Measurements from ENCODE around the gene DENND1A. TPM values are rescaled to one million over a fixed set of nuclear protein-coding genes. Genes with fewer than 3 reads are reported as not detected.

The DENND1A gene
- total RNA-seq, 4 donors from 2014 or later = 37.1 to 55.3 (median 50.0) TPM

DNA sequence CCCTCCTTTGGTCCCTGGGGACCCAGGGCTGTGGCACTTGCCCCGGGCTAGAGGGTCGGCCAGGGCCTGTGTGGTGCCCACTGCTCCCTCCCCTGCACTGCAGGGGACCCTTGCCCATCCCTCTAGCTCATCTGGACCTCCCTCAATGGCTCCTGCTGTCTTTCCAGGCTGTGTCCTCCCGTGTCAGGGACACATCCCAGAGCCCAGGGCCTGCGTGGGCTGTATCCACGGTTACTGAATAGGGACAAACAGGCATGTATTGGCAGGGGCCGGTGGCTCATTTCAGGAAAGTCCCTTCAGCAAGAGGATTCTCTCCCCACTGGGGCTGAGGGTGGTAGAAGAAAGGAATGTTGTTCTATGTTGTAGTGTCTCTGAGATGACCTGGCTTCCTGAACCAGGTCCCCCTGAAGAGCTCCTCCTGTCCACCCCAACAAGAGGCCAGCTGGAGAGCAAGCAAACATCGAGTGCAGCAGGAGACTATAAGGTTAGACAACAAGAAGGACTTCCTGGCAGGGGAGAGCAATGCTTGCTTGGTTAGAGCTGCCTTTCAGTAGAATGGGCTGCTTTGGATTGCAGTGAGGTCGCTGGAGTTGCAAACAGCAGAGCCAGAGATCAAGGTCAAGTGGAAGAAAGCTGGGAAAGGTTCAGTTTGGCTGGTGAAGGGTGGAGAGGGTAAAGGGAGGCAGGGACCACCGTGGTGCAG is 575.0 kb downstream of the DENND1A start:
- TF ChIP-seq, protein P1, sequence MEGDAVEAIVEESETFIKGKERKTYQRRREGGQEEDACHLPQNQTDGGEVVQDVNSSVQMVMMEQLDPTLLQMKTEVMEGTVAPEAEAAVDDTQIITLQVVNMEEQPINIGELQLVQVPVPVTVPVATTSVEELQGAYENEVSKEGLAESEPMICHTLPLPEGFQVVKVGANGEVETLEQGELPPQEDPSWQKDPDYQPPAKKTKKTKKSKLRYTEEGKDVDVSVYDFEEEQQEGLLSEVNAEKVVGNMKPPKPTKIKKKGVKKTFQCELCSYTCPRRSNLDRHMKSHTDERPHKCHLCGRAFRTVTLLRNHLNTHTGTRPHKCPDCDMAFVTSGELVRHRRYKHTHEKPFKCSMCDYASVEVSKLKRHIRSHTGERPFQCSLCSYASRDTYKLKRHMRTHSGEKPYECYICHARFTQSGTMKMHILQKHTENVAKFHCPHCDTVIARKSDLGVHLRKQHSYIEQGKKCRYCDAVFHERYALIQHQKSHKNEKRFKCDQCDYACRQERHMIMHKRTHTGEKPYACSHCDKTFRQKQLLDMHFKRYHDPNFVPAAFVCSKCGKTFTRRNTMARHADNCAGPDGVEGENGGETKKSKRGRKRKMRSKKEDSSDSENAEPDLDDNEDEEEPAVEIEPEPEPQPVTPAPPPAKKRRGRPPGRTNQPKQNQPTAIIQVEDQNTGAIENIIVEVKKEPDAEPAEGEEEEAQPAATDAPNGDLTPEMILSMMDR (IDR thresholded peaks at IDR 0.05) = no peak
- no peak for TF ChIP-seq POLR2A (IDR thresholded peaks at IDR 0.05)
- H3K4me1 ChIP-seq = peaks cover 0 to 14% (median 0%) of the 10 kb centered on the region in 4 donors
- DNase-seq = no peak
- H3K4me3 ChIP-seq = no peak overlapping the region
- H3K36me3 ChIP-seq = no peaks in the 10 kb centered on the region
- H3K27me3 ChIP-seq = no peaks in the 10 kb centered on the region
- no peaks in the 10 kb centered on the region for H3K9me3 ChIP-seq
- no peak overlapping the region for H3K27ac ChIP-seq

DNA sequence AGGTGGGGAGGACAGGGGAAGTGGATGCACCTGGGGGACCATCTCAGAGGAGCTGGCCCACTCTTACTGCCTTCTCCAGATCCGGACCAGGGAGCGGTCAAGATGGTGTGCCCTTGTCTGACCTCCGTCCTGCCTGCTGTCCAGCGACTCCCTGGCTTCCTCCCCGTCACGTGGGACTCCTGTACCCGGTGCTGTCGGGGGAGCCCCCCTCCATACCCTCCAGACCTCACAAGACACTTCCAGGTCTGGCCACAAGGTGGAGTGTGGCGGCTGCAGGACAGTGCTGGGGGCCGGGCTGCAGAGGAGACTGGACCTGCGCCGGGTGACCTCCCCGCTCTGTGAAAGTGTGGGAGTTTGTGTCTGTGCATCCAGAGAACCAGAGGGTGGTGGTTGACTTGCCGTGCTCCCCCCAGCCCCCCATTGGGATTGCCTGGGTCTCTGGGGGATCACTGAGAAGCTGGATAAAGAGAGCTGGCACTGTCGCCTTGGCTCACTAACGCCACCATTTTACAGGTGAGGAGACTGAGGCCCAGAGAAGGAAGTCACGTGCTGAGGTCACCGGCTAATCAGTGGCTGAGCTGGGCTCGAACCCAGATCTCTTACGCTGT is 575.8 kb downstream of the DENND1A start:
- no peak overlapping the region for H3K27ac ChIP-seq
- TF ChIP-seq POLR2A (IDR thresholded peaks at IDR 0.05) = no peak
- TF ChIP-seq, protein P1 (IDR thresholded peaks at IDR 0.05) = peak; percentile 60 to 85 (median 79)
- H3K27me3 ChIP-seq = no peaks in the 10 kb centered on the region
- no peak overlapping the region for H3K4me3 ChIP-seq
- H3K9me3 ChIP-seq = no peaks in the 10 kb centered on the region
- DNase-seq = peak; percentile 62 to 83 (median 75)
- peaks cover 0 to 6% (median 2%) of the 10 kb centered on the region in 4 donors for H3K4me1 ChIP-seq
- H3K36me3 ChIP-seq = no peaks in the 10 kb centered on the region

DNA sequence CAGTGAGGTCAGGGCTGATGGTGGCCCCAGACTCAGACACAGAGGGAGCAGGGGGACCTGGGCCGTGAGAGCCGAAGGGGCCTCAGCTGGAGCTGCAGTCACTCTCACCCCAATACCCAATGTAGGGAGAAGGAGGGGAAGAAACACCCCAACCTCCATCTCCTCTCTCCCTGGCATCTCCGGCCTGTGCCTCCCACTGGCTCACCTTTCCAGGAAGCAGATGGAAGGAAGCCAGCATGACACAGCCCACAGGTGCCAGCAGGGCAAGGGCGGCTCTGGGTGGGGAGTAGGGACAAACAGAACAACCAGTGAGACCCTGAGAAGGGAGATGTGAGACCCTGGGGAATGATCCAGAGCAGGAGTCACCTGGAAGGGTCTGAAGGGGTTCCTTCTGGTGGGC is 576.9 kb downstream of the DENND1A start:
- no peaks in the 10 kb centered on the region for H3K9me3 ChIP-seq
- H3K27ac ChIP-seq = no peak overlapping the region
- no peak overlapping the region for H3K4me3 ChIP-seq
- H3K36me3 ChIP-seq = no peaks in the 10 kb centered on the region
- no peak for DNase-seq
- H3K4me1 ChIP-seq = peaks cover 0 to 6% (median 2%) of the 10 kb centered on the region in 4 donors
- no peaks in the 10 kb centered on the region for H3K27me3 ChIP-seq
- TF ChIP-seq, protein P1 (IDR thresholded peaks at IDR 0.05) = no peak
- TF ChIP-seq POLR2A (IDR thresholded peaks at IDR 0.05) = no peak

DNA sequence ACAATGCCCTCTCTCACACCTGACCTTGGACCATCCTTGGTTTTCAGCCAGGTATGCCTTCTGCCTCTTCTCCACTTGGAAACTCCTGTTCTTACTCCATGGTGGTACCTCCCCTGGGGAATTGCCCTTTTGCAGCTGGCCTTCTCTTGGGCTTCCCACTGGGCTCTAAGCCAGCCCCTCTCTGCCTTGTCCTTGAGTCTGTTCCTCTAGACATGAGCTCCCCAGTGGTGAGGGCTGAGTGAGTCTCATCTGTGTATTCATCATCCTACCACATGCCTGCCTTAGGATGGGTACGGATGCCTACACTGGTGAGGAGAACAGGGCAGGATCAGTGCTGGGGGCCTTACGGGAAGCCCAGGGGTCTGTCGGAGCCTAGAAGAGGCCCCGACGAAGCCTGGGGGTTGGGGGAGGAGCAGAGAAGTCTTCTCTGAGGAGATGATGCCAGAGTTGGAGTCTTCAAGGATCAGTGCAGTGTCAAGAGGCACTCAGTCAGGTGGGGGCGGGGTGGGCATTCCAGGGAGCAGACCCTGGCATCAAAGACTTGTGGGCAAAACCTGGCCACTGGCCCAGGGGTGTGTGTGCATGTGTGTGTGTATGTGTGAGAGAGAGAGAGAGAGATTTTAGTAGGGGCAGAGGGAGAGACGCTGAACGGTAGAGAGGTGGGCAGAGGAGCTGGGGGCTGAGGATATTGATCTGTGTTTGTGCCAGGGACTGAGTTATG is 579.2 kb downstream of the DENND1A start:
- DNase-seq = no peak
- Histone ChIP-seq H3K27ac (no peak overlapping the region), H3K36me3 (no peaks in the 10 kb centered on the region), H3K27me3 (no peaks in the 10 kb centered on the region), H3K4me1 (peaks cover 0 to 6% (median 2%) of the 10 kb centered on the region in 4 donors), H3K9me3 (no peaks in the 10 kb centered on the region), H3K4me3 (no peak overlapping the region)
- TF ChIP-seq, protein P1 (IDR thresholded peaks at IDR 0.05) = no peak
- no peak for TF ChIP-seq POLR2A (IDR thresholded peaks at IDR 0.05)

DNA sequence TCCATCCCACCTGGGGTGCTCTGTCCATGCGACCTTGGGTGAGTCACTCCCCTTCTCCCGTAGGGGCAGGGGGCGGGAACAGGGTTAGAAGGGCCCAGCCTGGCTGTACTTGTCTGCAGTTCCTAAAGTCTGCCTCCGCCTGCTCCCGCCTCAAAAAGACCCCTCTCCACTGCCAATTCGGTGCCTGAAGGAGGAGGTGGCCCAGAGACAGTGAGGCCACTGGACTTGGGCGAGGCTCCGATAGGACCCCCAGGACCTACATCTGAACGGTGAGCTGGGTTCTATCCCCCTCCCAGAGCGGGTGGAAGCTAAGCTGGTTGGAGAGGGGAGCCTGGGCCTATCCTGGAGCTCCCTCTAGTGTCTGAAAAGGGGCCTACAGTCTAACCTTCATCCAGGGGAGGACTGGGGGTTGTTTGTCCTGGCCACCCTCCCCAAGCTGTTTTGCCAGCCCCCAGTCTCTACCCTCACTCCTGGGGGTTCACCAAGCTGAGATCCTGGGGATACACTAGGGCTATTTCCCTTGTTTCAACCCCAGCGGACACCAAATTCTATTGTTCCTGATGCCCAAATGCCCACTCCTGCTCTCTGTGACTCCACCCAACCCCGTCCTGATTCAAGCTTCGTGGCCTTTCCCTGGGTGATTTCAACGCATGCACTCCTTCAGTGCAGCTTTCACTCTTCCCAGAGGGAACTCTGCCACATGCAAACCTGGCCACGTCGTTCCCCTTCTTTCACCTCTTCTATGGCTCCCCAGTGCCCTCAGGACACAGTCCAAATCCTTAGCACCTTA is 580.0 kb downstream of the DENND1A start:
- no peaks in the 10 kb centered on the region for H3K9me3 ChIP-seq
- peak in 2 of 3 donors; percentile 49 to 78 for DNase-seq
- H3K36me3 ChIP-seq = no peaks in the 10 kb centered on the region
- peaks cover 0 to 6% (median 2%) of the 10 kb centered on the region in 4 donors for H3K4me1 ChIP-seq
- no peaks in the 10 kb centered on the region for H3K27me3 ChIP-seq
- H3K27ac ChIP-seq = no peak overlapping the region
- no peak overlapping the region for H3K4me3 ChIP-seq
- TF ChIP-seq POLR2A (IDR thresholded peaks at IDR 0.05) = no peak
- TF ChIP-seq, protein P1 (IDR thresholded peaks at IDR 0.05) = peak; percentile 60 to 98 (median 92)
